Activated naive CD4-positive, alpha-beta T cell (primary cell): ENCODE results near the gene RELA.
A peak's percentile ranks its signal among the peaks of the same experiment; 100 is the strongest.
"Not testable (repeated sequence)": the region's sequence is repeated elsewhere in the genome, so short reads cannot be mapped to it uniquely, and the experiment has no call there.

Experiments used
- DNase-seq, 4 experiments: peaks; one replicate each; lab custom pipeline; 2025; lab: John Stamatoyannopoulos, UW

Gene RELA

GRCh38 chr11:65648997-65649493, 13.7 kb downstream of the RELA start:
- DNase-seq = no peak

- DNase-seq = no peak
Observed at GRCh38 chr11:65646958-65647701, 15.6 kb downstream of the RELA start.

GRCh38 chr11:65646288-65646957, 16.3 kb downstream of the RELA start:
- no peak for DNase-seq

- DNase-seq = no peak
Observed at GRCh38 chr11:65645710-65646109, 17.0 kb downstream of the RELA start.

GRCh38 chr11:65644837-65645236, 17.9 kb downstream of the RELA start:
- DNase-seq = no peak

- DNase-seq = no peak
Observed at GRCh38 chr11:65643971-65644370, 18.7 kb downstream of the RELA start.

- no peak for DNase-seq
Observed at GRCh38 chr11:65642014-65642671, 20.6 kb downstream of the RELA start.

GRCh38 chr11:65641297-65642013, 21.3 kb downstream of the RELA start:
- DNase-seq = no peak

- peak in 1 of 4 experiments; percentile 24 for DNase-seq
Observed at GRCh38 chr11:65640483-65641296, 22.0 kb downstream of the RELA start.

DNA sequence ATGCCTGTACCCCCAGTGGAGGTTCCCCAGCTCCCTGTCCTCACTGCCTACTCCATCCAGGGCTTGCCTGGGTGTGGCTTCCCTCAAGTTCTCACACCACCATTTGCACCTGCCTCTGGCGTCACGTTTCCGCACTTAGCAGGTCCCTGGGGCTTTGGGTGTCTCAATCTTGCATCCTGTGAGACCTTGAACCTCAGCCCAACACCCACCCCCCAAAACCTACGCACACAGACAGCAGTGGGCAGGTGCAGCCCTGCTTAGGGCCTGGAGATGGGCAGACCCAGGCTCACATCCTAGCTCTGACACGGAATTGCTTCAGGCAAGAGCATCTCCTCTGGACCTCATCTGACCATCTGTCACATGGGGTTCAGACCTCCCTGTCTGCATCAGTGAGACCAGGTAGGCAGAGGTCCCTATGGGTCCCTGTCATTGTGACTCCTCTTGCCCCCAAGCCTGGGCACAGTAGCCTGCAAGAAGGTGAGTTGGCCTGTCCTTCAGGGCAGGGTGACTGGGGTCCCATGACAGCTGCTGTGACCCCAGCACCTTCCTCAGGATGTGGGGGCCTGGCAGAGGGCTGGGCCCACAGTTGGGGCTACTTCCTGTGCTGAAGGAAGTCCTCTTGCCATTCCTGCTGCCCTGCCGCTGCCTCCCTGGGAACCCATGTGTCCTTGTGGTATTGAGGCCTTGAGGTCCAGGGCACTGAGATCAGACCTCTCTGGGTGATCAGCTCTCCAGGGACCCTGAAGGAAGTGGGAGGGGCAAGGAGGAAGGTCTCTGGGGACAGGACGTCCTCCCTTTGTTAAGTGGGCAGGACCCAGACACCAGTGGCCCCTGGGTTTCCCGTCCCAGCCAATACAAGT, 22.9 kb downstream of the RELA start:
- peak in 2 of 4 experiments; percentile 58 for DNase-seq

DNA sequence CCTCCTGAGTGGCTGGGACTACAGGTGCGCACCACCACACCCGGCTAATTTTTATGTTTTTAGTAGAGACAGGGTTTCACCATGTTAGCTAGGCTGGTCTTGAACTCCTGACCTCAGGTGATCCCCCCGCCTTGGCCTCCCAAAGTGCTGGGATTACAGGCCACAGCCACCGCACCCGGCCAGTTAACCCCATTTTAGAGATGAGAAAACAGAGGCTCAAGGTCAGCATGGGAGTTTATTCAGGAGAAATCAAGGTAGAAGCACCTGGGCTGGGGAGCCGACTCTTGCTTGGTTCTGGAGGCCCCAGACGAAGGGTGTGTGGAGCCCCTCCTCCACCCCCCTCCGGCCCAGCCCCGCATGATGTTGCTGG, 23.5 kb downstream of the RELA start:
- DNase-seq = not testable (repeated sequence)

DNA sequence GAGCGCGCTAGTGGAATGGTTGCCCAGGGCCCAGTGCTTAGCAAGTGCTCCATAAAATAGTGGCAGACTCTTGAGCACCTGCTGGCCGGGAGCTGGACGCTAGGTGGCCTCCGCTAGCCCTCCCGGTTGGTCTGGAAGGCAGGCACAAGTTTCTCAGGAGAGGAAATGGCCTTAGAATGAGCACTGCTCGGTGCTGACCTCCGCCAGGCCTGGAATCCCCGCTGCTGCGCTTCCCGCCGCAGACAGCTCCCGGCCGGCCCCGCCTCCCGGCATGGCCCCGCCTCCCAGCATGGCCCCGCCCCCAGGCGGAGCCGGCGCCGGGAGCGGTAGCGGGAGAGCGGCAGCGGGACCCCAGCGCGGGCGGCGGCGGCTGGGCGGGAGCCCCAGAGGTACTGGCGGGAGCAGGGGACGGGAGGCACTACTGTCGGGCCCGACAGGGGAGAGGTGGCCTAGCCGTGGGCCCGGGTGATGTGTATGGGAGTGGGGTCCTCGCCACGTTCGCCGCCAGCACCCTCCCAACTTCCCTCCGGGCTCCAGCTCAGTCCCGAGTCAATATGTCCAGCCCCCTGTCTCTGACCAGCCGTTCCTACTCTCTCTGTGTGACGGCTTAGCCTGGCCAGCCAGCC, 24.8 kb downstream of the RELA start, which contains the start of gene SIPA1:
SIPA1 (plus strand) TSS at position 308 of the 626 bp plus-strand sequence. CDS start 2,821 bp downstream, outside the sequence.
- peak in 3 of 4 experiments; percentile 43 to 67 (median 57) for DNase-seq

DNA sequence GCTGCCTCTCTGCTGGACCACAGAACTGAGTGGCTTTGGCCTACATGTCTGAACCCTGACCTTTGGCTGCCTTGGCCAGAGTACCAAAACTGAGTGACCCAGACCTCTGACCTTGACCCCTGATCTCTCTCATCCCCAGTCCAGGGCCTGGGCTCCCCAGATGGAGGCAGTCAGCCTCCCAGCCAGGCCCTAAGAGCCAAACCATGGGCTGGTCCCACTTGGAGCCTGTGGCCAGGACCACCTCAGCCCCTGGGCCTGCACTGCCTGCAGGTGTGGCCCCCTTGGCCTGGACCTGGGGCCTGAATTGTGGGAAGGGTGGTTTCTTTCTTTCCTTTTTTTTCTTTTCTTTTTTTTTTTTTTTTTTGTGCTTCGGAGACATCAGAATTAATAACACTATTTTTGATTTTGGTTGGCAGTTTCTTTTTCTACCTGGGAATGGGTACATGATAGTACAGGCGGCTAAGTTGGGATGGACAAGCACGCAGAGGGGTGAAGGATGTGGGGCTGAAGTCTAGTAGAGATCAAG, 25.6 kb downstream of the RELA start:
- no peak for DNase-seq

GRCh38 chr11:65636108-65637031, 26.3 kb downstream of the RELA start:
- no peak for DNase-seq

- no peak for DNase-seq
Observed at GRCh38 chr11:65634905-65635731, 27.6 kb downstream of the RELA start.

- DNase-seq = no peak
Observed at GRCh38 chr11:65634440-65634839, 28.3 kb downstream of the RELA start.

DNA sequence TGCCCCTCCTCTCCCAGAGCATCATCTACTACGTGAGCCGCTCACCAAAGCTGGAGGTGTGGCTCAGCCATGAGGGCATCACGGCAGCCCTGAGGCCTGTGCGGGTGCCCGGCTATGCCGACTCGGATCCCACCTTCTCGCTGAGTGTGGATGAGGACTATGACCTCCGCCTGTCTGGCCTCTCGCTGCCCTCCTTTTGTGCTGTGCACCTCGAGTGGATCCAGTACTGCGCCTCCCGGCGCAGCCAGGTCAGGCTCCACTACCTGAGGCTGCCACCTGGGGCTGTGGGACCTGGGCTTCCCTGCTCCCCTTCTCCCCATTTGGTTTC, 28.6 kb downstream of the RELA start:
- DNase-seq = no peak
